GM20000 (cell line): ENCODE results near the gene PLEKHA5.
"Not testable (repeated sequence)": the region's sequence is repeated elsewhere in the genome, so short reads cannot be mapped to it uniquely, and the experiment has no call there.

Experiments used
- DNase-seq: peaks from one replicate; pipeline ENCODE4 v3.0.0; 2012; ENCODE audit warnings: low spot score
- CTCF ChIP-seq: IDR thresholded peaks from 2 replicates; pipeline ENCODE4 v1.5.1; 2012; ENCODE audit warnings: mild to moderate bottlenecking, control low read depth; ENCODE audit errors: extremely low read depth, missing control alignments

The PLEKHA5 gene

GRCh38 chr12:19129486-19130223 lies at the start of gene PLEKHA5:
TSS of gene PLEKHA5 (plus strand) at chr12:19129733. CDS start at chr12:19129800, 67 bp downstream.
- DNase-seq = peak; percentile 68
- no peak for TF ChIP-seq CTCF

- DNase-seq = no peak
- no peak for TF ChIP-seq CTCF
These were observed 48.6 kb upstream of the PLEKHA5 start for GRCh38 chr12:19080918-19081317.

GRCh38 chr12:19082365-19082911 lies 47.1 kb upstream of the PLEKHA5 start:
- DNase-seq = no peak
- no peak for TF ChIP-seq CTCF

- TF ChIP-seq CTCF = no peak
- no peak for DNase-seq
These were observed 45.0 kb upstream of the PLEKHA5 start for GRCh38 chr12:19084547-19084946.

GRCh38 chr12:19085090-19085489 lies 44.4 kb upstream of the PLEKHA5 start:
- no peak for TF ChIP-seq CTCF
- DNase-seq = no peak

- no peak for TF ChIP-seq CTCF
- no peak for DNase-seq
These were observed 40.9 kb upstream of the PLEKHA5 start for GRCh38 chr12:19088606-19089005.

GRCh38 chr12:19092482-19092881 lies 37.1 kb upstream of the PLEKHA5 start:
- not testable (repeated sequence) for DNase-seq

GRCh38 chr12:19093218-19093617 lies 36.3 kb upstream of the PLEKHA5 start:
- TF ChIP-seq CTCF = no peak

More at GRCh38 chr12:19093218-19093617, 36.3 kb upstream of the PLEKHA5 start:
- DNase-seq = no peak
